Left renal cortex interstitium (tissue), 4 donors: ENCODE data around the gene LAG3. TPM values are rescaled to one million over a fixed set of nuclear protein-coding genes. Genes with fewer than 3 reads are reported as not detected.

ENCODE experiments used
- DNase-seq, 4 donors: peaks; one replicate each; pipeline ENCODE4 v3.0.0-alpha.2; 2013; ENCODE audit warnings: low read depth in 4 of 4, low spot score in 2 of 4, missing footprints in 1 of 4
- polyA plus RNA-seq, 4 donors: library from polyadenylated mRNA; unstranded; fragments of 120-200 nt; gene quantifications; one replicate each; pipeline ENCODE4 v1.2.1, GENCODE V29; 2013; ENCODE audit not compliant: insufficient read length in 4 of 4

Gene LAG3
- polyA plus RNA-seq, 4 donors, result 1.1 to 2.6 (median 1.5) TPM

DNA sequence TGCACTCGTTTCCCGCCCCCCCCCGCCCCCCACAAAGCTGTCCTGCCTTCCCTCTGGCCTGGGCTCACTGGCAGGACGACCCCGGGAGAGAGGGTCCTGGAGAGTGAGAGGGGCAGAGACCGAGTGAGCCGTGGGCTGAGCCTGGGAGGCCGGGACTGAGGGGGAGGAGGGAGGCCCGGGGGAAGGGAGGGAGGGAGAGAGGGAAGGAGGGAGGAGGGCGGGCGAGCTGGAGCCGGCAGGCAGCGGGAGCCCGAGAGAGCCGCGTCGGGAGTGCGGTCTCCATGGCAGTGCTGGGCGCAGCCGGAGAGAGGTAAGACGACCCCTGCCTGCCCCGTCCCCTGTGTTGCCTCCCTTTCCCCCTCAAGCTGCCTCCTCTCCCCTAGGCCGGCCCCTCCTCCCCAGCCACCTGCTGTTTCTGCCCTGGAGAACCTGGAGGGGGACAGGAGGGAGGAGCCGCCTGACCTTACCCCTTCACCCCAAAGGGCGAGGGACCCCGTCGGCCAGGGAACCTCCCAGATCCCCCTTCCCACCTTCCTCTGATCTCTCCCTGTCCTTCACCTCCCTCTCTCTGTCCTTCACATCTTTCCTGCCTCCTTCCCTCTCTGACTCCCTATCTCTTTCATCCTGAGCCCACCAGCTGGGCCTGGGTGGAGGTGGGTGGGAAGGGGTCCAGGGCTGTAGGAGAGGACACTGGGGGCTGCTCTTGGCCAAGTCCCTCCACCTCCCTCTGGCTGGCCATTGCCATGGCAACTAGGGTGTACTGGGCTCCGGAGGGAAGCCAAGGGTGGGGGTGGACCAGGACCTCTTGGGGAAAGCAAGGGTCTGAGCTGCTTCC, 49.5 kb downstream of the LAG3 start, which contains the start of gene GPR162:
Gene GPR162, plus strand, starts transcription at position 231 of the 835 bp plus-strand sequence. CDS start 2,078 bp downstream, outside the sequence.
- DNase-seq, result peak in 3 of 4 donors; percentile 63 to 80 (median 77)

DNA sequence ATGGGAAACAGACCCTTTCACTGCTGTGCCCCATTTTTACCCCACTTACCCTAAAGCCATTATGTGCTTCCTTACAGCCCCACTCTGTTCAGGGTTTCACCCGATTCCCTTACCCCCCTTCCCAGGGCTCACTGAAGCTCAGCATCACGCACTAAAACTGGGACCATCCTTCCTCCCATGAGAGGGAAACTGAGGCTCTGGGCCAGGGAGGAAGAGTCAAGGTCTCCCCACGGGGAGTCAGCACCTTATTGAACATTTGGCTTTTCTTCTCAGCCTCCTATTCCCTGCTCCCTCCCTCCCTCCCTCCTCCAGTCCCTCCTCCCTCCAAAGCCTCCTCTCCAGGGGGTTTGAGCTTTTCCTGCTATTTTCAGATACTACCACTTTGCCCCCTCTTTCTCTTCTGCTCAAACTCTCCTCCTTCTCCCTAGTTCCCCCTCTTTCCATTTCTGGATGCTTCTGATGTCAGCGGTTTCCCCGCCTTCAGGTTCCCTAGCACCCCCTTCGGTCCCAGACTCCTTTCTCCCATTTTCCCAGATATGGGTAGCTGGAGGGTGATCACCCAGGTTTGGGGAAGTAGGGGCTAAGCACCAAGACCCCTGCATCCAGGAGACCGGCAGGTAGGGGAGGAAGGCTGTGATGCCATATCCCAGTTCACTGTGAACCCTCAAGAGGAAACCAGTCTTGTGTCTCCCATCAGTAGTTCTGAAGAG, 50.3 kb downstream of the LAG3 start:
- DNase-seq, result no peak

- no peak for DNase-seq
Measured at GRCh38 chr12:6823182-6824084, 51.1 kb downstream of the LAG3 start.

GRCh38 chr12:6824085-6824775, 51.9 kb downstream of the LAG3 start:
- DNase-seq, result no peak

DNA sequence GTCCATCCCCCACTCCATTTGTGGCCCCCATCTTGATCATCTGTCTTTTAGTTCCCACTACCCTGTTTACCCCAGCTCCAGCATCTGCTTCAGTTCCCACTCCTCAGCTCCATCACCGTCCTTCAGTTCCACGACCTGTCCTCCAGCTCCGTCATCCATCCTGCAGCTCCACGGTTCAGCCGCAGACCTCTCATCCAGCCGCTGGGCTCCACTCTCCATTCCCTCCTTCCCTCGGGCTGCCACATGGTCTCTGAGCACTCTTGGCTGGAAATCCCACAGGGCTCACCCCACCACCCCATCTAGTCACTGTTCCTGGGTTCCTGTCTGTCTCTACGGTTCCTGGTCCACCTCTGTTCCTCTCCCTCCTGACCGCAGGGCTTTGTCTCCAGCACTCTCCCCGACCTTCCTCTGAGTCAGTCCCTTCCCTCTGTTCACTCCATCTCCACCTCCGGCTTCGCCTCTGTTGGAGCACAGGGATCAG, 52.6 kb downstream of the LAG3 start:
- DNase-seq, result no peak

DNA sequence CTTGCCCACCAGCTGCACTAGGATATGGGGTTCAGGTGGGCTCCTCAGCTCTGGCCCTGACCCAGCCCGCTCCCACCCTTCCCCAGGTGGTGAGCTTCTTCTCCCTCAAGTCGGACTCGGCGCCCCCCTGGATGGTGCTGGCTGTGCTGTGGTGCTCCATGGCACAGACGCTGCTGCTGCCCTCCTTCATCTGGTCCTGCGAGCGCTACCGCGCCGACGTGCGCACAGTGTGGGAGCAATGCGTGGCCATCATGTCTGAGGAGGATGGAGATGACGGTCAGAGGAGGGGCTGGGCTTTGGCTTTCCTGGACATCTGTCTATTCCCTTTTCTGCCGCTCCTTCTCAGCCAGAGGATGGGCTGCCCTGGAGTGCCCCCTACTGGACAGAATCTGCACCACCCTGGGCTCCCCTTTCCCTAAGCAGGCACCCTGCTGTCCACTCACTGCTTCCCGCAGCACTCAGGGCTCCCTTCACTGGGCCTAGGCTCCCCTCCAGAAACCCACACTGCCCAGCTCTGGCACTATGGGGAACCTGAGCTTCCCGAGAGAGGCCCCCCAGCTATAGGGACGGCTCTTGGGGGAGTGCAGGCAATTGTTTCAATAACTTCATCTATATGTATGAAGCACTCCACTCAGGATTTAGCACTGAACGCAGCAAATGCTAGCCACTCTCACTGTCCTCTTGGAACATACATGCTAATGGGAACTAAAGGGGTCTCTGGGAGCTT, 53.2 kb downstream of the LAG3 start:
- DNase-seq, result peak in 3 of 4 donors; percentile 71 to 86 (median 79)

- DNase-seq, result no peak
Measured at GRCh38 chr12:6826125-6826733, 53.9 kb downstream of the LAG3 start.

- no peak for DNase-seq
Measured at GRCh38 chr12:6826734-6827436, 54.6 kb downstream of the LAG3 start.

DNA sequence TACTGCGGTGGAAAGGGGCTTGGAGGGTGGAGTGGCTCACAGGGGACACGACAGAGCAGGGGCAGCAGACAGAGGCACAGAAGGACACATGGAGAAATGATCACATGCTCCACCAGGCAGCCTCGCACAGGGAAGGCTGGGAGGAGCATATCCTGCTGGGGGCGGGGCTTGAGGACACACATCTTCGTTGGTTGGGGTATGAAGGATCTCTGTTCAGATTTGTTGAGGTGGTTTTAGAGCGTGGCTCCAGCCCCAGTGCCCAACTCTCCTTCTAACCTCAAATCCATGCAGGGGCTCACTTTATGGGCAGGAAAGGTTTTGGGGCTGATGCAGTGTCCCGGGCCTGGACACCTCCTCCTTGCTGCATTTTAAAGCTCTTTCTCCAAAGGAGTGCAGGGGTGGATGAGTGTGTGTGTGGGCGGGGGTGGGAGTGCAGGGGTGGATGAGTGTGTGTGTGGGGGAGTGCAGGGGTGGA, 55.2 kb downstream of the LAG3 start:
- DNase-seq, result peak in 3 of 4 donors; percentile 66 to 81 (median 75)

Other genes starting within 250 kb of the LAG3 start
- 1,000 to 10,000 TPM; 1,941 to 2,047 (median 1,998) TPM for gene GAPDH, start 238.0 kb upstream of the LAG3 start, polyA plus RNA-seq
- gene IFFO1, start 216.5 kb upstream of the LAG3 start, polyA plus RNA-seq, result 10 to 100 TPM; 11.7 to 22.9 (median 15.9) TPM
- 10 to 100 TPM; 24.5 to 37.1 (median 28.7) TPM for gene NOP2, start 204.2 kb upstream of the LAG3 start, polyA plus RNA-seq
- gene CHD4, start 165.1 kb upstream of the LAG3 start, polyA plus RNA-seq, result 100 to 1,000 TPM; 269 to 322 (median 294) TPM
- 1 to 10 TPM; 1.1 to 1.6 (median 1.4) TPM for gene LPAR5, start 136.6 kb upstream of the LAG3 start, polyA plus RNA-seq
- gene ACRBP, start 125.1 kb upstream of the LAG3 start, polyA plus RNA-seq, result 1 to 10 TPM; 2.4 to 6.6 (median 5.0) TPM
- 100 to 1,000 TPM; 112 to 133 (median 122) TPM for gene ING4, start 109.4 kb upstream of the LAG3 start, polyA plus RNA-seq
- 100 to 1,000 TPM in 2 of 4 donors, 10 to 100 TPM in 2; 68.1 to 109 (median 90.5) TPM for gene ZNF384, start 83.1 kb upstream of the LAG3 start, polyA plus RNA-seq
- 10 to 100 TPM in 3 of 4 donors, 1 to 10 TPM in 1; 8.1 to 16.8 (median 13.5) TPM for gene PIANP, start 71.7 kb upstream of the LAG3 start, polyA plus RNA-seq
- gene COPS7A, start 48.5 kb upstream of the LAG3 start, polyA plus RNA-seq, result 10 to 100 TPM; 64.0 to 69.6 (median 68.9) TPM
- 100 to 1,000 TPM; 189 to 246 (median 222) TPM for gene MLF2, start 19.4 kb upstream of the LAG3 start, polyA plus RNA-seq
- gene PTMS, start 6.2 kb upstream of the LAG3 start, polyA plus RNA-seq, result 100 to 1,000 TPM; 529 to 841 (median 623) TPM
- 10 to 100 TPM; 28.6 to 39.0 (median 29.5) TPM for gene CD4, start 17.0 kb downstream of the LAG3 start, polyA plus RNA-seq
- gene GPR162, start 49.3 kb downstream of the LAG3 start, polyA plus RNA-seq, result 10 to 100 TPM; 18.9 to 37.7 (median 35.7) TPM
- 10 to 100 TPM; 23.3 to 37.5 (median 35.6) TPM for gene P3H3, start 55.9 kb downstream of the LAG3 start, polyA plus RNA-seq
- gene GNB3, start 68.4 kb downstream of the LAG3 start, polyA plus RNA-seq, result 10 to 100 TPM in 2 of 4 donors, 1 to 10 TPM in 2; 3.1 to 12.0 (median 7.9) TPM
- 10 to 100 TPM; 20.2 to 32.7 (median 26.4) TPM for gene CDCA3, start 78.8 kb downstream of the LAG3 start, polyA plus RNA-seq
- 10 to 100 TPM; 58.3 to 73.3 (median 62.3) TPM for gene USP5, start 79.6 kb downstream of the LAG3 start, polyA plus RNA-seq
- 100 to 1,000 TPM; 518 to 618 (median 580) TPM for gene TPI1, start 95.0 kb downstream of the LAG3 start, polyA plus RNA-seq
- gene SPSB2, start 100.8 kb downstream of the LAG3 start, polyA plus RNA-seq, result 10 to 100 TPM in 3 of 4 donors, 1 to 10 TPM in 1; 7.8 to 19.8 (median 13.5) TPM
- 10 to 100 TPM; 16.5 to 24.5 (median 18.9) TPM for gene LRRC23, start 132.3 kb downstream of the LAG3 start, polyA plus RNA-seq
- 10 to 100 TPM in 3 of 4 donors, 1 to 10 TPM in 1; 9.5 to 19.4 (median 14.6) TPM for gene ENO2, start 142.1 kb downstream of the LAG3 start, polyA plus RNA-seq
- gene ATN1, start 155.4 kb downstream of the LAG3 start, polyA plus RNA-seq, result 100 to 1,000 TPM in 3 of 4 donors, 10 to 100 TPM in 1; 85.5 to 189 (median 127) TPM
- gene RNU7-1, start 171.3 kb downstream of the LAG3 start, polyA plus RNA-seq, result 1 to 10 TPM in 1 of 4 donors, not detected in 3; 3.6 TPM
- gene C12orf57, start 171.5 kb downstream of the LAG3 start, polyA plus RNA-seq, result 100 to 1,000 TPM; 141 to 235 (median 165) TPM
- 10 to 100 TPM; 19.2 to 27.5 (median 24.5) TPM for gene PTPN6, start 178.8 kb downstream of the LAG3 start, polyA plus RNA-seq
- 100 to 1,000 TPM; 247 to 313 (median 277) TPM for gene PHB2, start 198.1 kb downstream of the LAG3 start, polyA plus RNA-seq
- gene EMG1, start 198.4 kb downstream of the LAG3 start, polyA plus RNA-seq, result 10 to 100 TPM; 42.6 to 49.5 (median 48.1) TPM
- 10 to 100 TPM; 49.7 to 65.7 (median 64.2) TPM for gene LPCAT3, start 246.0 kb downstream of the LAG3 start, polyA plus RNA-seq